Measurements from ENCODE around the gene HAPLN2.

GRCh38 chr1:156662800-156663055, 43.5 kb downstream of the HAPLN2 start:
- no peak for TF ChIP-seq ZNF512 (CRISPR knock-in tag; IDR thresholded peaks at IDR 0.05; ENCODE audit: borderline replicate concordance)
- TF ChIP-seq ESRRA (CRISPR knock-in tag; IDR thresholded peaks at IDR 0.05; ENCODE audit: borderline replicate concordance): no peak
- no peak for TF ChIP-seq JAZF1 (CRISPR knock-in tag; IDR thresholded peaks at IDR 0.05)
- TF ChIP-seq CTCF (IDR thresholded peaks at IDR 0.05): no peak
- no peak for TF ChIP-seq JUN (CRISPR knock-in tag; IDR thresholded peaks at IDR 0.05)
- no peak for TF ChIP-seq RELA (CRISPR knock-in tag; IDR thresholded peaks at IDR 0.05; ENCODE audit: borderline replicate concordance)
- TF ChIP-seq E2F4 (CRISPR knock-in tag; IDR thresholded peaks at IDR 0.05; ENCODE audit: borderline replicate concordance, low read depth): no peak
- no peak for TF ChIP-seq ATF3 (CRISPR knock-in tag; conservative IDR thresholded peaks at IDR 0.05)
- no peak for TF ChIP-seq ZNF423 (CRISPR knock-in tag; IDR thresholded peaks at IDR 0.05)
- no peak for TF ChIP-seq OVOL2 (CRISPR knock-in tag; IDR thresholded peaks at IDR 0.05; ENCODE audit: borderline replicate concordance)
- no peak for TF ChIP-seq MAX (CRISPR knock-in tag; IDR thresholded peaks at IDR 0.05)
- TF ChIP-seq ZBTB43 (CRISPR knock-in tag; IDR thresholded peaks at IDR 0.05): no peak
